Activated T-cell treated with anti-CD3 and anti-CD28 coated beads, Interleukin-2, amount 50 U/mL, for 4 hours (primary cell): Measurements from ENCODE around the gene NDRG2. TPM values are rescaled to one million over a fixed set of nuclear protein-coding genes. Genes with fewer than 3 reads are reported as not detected.
A peak's percentile ranks its signal among the peaks of the same experiment; 100 is the strongest.
"Not testable (repeated sequence)": the region's sequence is repeated elsewhere in the genome, so short reads cannot be mapped to it uniquely, and the experiment has no call there.

Source experiments
- ATAC-seq, 2 donors: fragments of 200-7000 bp; cut with Tn5 transposase; one replicate each; pipeline ENCODE4 v1.10.0; 2021
- DNase-seq: peaks from one replicate; pipeline ENCODE4 v3.0.0-alpha.2; 2020
- H3K27me3 Mint-ChIP-seq: one replicate; pipeline ENCODE4 v1.8.0; 2021; ENCODE audit warnings: low read depth, mixed read lengths
- H3K36me3 Mint-ChIP-seq: one replicate; pipeline ENCODE4 v1.8.0; 2022; ENCODE audit warnings: mixed read lengths; ENCODE audit not compliant: insufficient read depth
- H3K4me1 Mint-ChIP-seq: one replicate; pipeline ENCODE4 v1.8.0; 2021; ENCODE audit warnings: low read depth, mixed read lengths
- H3K4me3 Mint-ChIP-seq: one replicate; pipeline ENCODE4 v1.8.0; 2021; ENCODE audit warnings: mild to moderate bottlenecking, moderate library complexity, mixed read lengths
- H3K9me3 Mint-ChIP-seq: one replicate; pipeline ENCODE4 v1.8.0; 2021; ENCODE audit warnings: mixed read lengths
- total RNA-seq, 3 donors: library from RNA; stranded (reverse); gene quantifications; one replicate each; pipeline ENCODE4 v1.2.1, GENCODE V29; 2021

NDRG2 gene
- total RNA-seq, 3 donors from 2014 or later: 2.8 to 5.3 (median 3.5) TPM

DNA sequence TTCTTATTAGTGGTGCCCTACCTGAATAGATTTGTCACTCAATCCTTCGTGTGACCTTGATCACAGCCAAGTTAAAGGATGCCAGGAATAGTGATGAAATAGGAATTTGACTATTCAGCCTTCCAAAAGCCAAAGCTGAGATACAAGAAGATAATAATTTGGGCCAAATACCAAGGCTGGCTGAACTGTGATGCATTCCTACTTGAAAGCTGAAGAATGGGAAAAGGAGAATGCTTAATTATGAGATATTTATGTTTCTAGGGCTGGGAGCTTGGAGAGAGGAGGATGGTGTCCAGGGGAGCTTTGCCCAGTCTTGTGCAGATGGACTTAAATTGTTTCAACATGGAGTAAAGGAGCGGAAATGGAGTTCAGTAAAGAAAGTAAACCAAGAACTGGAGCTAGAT is 22.5 kb upstream of the NDRG2 start:
- no peaks in the 10 kb centered on the region for H3K36me3 Mint-ChIP-seq
- peaks cover 13% of the 10 kb centered on the region for H3K27me3 Mint-ChIP-seq
- ATAC-seq (no peak), DNase-seq (no peak)
- H3K9me3 Mint-ChIP-seq: no peaks in the 10 kb centered on the region
- H3K4me3 Mint-ChIP-seq: no peak overlapping the region
- H3K4me1 Mint-ChIP-seq: peaks cover 12% of the 10 kb centered on the region

DNA sequence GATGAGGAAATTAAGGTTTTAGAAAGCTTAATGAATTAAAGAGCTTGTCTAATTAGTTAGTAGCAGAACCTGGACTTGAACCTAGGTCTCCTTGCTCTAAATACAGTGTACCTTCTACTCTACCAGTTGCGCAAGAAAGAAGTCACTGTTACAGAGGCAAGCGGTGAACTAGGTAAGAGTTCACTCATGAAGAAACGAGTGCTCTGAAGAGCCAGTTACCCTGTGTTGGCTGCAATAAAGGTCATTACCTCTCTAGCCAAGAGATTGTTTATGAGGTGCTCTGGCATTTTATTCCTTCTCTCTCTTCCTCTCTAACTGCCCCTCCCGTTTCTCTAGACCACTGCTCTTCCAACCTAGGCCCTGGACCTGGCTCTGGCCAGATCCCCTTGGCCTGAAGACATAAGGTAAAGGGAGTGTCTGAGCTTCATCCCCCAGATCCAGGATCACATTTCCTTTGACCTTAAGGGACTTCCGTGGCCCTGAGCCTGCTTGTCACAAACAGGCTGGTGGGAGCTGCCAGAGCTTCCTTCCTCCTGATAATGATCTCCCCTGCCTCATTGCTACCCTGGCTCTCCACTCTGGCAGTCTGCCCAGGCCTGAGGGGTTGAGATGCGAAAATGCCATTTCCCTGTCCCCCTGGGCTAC is 19.2 kb upstream of the NDRG2 start:
- DNase-seq: no peak
- Mint-ChIP-seq H3K36me3 (no peaks in the 10 kb centered on the region), H3K4me3 (no peak overlapping the region), H3K27me3 (peaks cover 9% of the 10 kb centered on the region), H3K9me3 (no peaks in the 10 kb centered on the region), H3K4me1 (peaks cover 12% of the 10 kb centered on the region)
- ATAC-seq: no peak

DNA sequence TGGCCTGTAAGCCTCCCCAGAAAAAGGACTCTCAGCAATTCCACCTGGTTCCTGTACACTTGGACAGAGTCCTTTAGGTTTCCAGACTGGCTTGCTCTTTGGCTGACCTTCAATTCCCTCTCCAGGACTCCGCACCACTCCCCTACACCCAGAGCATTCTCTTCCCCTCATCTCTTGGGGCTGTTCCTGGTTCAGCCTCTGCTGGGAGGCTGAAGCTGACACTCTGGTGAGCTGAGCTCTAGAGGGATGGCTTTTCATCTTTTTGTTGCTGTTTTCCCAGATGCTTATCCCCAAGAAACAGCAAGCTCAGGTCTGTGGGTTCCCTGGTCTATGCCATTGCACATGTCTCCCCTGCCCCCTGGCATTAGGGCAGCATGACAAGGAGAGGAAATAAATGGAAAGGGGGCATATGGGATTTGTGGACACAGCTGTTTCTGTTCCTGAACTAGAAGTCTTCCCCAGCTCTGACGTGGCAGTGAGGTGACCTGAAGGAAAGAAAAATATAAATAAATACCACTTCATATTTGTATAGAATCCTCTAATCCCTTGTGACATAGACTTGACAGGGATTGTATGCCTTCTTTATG is 18.6 kb upstream of the NDRG2 start:
- H3K4me1 Mint-ChIP-seq: peaks cover 12% of the 10 kb centered on the region
- no peaks in the 10 kb centered on the region for H3K9me3 Mint-ChIP-seq
- peaks cover 7% of the 10 kb centered on the region for H3K27me3 Mint-ChIP-seq
- DNase-seq (no peak), ATAC-seq (no peak)
- H3K36me3 Mint-ChIP-seq: no peaks in the 10 kb centered on the region
- H3K4me3 Mint-ChIP-seq: no peak overlapping the region

DNA sequence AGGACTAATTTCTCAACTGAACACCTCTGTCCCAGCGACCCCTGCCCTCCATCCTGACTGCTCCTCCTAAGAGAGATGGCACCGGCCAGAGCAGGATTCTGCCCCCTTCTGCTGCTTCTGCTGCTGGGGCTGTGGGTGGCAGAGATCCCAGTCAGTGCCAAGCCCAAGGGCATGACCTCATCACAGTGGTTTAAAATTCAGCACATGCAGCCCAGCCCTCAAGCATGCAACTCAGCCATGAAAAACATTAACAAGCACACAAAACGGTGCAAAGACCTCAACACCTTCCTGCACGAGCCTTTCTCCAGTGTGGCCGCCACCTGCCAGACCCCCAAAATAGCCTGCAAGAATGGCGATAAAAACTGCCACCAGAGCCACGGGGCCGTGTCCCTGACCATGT is 18.1 kb upstream of the NDRG2 start:
- no peak for DNase-seq
- H3K4me3 Mint-ChIP-seq: no peak overlapping the region
- H3K36me3 Mint-ChIP-seq: no peaks in the 10 kb centered on the region
- peaks cover 5% of the 10 kb centered on the region for H3K27me3 Mint-ChIP-seq
- H3K9me3 Mint-ChIP-seq: no peaks in the 10 kb centered on the region
- peaks cover 12% of the 10 kb centered on the region for H3K4me1 Mint-ChIP-seq
- ATAC-seq: no peak

DNA sequence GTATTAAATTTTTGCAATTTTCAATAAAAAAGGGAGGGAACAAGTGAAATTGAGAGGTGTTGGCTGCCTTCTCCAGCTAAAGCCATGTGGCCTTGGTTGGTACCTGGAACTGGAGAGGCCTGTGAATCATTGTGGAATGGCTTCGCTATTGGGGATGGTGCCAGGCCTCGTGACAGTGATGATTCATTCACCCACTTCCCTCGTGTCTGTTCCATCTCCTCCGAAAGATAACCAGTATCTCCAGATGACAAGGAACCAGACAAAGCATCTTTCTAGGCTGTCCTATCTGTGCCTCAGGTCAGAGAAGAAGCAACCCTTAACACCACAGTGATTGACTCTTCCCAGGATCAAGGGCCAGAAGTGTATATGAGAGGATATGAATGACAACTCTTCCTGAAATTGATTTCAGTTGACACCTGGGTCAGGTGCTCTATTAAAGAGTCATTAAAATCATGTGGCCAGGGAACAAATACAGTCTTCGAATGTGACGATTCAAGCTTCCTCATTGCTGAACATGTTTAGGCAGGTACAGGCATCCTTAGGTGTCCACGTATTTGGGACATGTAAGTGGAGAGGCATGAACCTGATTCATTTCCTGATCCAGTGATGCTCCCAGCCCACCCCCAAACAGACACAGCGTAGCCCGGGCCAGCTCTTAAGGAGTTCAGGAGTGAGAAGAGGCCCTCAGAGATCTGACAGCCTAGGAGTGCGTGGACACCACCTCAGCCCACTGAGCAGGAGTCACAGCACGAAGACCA is 17.0 kb upstream of the NDRG2 start, which contains the start of gene RNASE7:
Gene RNASE7 (plus strand): TSS at position 687 of the 758 bp plus-strand sequence. CDS start 631 bp downstream, outside the sequence.
- ATAC-seq: no peak
- no peaks in the 10 kb centered on the region for H3K9me3 Mint-ChIP-seq

DNA sequence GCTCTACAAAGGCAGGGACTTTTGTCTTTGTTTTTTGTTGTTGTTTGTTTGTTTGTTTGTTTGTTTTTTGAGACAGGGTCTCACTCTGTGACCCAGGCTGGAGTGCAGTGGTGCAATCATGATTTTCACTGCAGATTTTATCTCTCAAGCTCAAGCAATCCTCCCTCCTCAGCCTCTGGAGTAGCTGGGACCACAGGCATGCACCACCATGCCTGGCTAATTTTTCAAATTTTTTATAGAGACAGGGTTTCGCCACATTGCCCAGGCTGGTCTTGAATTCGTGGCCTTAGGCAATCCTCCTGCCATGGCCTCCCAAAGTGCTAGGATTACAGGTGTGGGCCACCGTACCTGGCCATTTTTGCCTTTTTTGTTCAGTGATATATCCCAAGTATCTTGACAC is 16.1 kb upstream of the NDRG2 start:
- H3K4me1 Mint-ChIP-seq: peaks cover 12% of the 10 kb centered on the region
- ATAC-seq, H3K27me3 Mint-ChIP-seq, DNase-seq, H3K36me3 Mint-ChIP-seq, H3K4me3 Mint-ChIP-seq, H3K9me3 Mint-ChIP-seq: not testable (repeated sequence)

More for the DNA sequence above, 17.0 kb upstream of the NDRG2 start, which contains the start of gene RNASE7:
- Mint-ChIP-seq H3K27me3 (peaks cover 5% of the 10 kb centered on the region), H3K36me3 (no peaks in the 10 kb centered on the region), H3K4me3 (no peak within 1 kb of the TSS), H3K4me1 (peaks cover 12% of the 10 kb centered on the region)
- no peak for DNase-seq

DNA sequence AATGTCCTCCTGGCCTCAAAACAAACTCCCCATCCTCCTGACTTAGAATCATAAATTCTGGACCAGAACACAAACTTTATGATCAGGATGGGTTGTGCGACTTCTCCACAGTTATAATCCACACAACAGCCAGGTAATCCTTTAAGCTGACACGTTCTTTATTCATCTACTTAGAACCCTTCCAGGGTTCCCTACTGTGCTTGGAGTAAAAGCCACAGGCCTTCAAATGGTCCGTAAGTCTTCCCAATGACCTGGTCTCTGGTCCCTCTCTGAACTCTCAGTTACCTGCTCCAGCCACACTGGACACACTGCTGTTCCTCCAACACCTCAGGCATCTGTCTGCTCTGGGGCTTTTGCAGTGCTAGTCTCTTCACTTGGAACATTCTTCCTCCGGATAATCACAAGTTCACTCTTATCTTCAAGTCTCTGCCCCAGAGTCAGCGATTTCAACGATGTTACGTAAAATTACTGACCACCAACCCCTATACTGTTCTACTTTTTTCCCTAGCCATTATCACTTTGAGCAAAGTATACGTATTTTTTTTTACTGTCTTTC is 15.6 kb upstream of the NDRG2 start:
- DNase-seq: no peak

DNA sequence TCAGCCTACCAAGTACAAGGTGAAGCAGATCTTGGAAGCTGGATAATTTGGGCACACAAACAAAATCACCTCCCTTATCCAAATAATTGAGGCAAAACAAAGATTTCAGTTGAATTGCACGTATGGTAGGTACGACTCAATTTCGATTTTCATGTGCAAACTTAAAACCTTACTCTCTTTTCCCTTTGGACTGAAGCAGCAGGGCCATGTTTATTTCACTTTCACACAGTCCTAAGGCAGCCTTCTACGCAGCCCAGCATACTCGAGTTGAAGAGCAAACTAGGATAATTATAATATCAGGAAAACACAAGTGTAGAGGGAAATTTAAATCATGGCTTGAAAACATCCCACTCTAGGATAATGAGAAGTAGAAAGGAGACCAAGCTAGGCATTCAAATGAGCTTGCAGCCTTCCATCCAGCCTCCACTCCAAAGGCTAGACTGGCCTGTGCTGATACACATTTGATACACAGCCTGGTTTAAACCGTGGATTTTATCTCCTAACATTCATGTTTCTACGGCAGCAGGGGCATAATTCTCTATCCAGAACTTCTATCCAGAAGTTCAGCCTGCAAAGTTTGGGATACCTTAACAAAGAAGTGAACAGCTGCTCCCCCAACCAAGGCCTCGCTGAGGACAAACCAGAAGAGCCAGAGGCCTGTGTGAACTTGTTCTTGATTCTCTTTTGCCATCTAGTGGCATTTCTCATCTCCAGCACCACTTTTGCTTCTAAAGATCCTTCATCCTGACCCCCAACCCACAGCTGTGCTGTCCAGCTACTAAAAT is 14.9 kb upstream of the NDRG2 start:
- ATAC-seq: peak; percentile 56 to 59

More for the DNA sequence above, 15.6 kb upstream of the NDRG2 start:
- Mint-ChIP-seq H3K27me3 (peaks cover 5% of the 10 kb centered on the region), H3K36me3 (no peaks in the 10 kb centered on the region), H3K4me1 (peaks cover 12% of the 10 kb centered on the region), H3K4me3 (no peak overlapping the region), H3K9me3 (no peaks in the 10 kb centered on the region)
- no peak for ATAC-seq

DNA sequence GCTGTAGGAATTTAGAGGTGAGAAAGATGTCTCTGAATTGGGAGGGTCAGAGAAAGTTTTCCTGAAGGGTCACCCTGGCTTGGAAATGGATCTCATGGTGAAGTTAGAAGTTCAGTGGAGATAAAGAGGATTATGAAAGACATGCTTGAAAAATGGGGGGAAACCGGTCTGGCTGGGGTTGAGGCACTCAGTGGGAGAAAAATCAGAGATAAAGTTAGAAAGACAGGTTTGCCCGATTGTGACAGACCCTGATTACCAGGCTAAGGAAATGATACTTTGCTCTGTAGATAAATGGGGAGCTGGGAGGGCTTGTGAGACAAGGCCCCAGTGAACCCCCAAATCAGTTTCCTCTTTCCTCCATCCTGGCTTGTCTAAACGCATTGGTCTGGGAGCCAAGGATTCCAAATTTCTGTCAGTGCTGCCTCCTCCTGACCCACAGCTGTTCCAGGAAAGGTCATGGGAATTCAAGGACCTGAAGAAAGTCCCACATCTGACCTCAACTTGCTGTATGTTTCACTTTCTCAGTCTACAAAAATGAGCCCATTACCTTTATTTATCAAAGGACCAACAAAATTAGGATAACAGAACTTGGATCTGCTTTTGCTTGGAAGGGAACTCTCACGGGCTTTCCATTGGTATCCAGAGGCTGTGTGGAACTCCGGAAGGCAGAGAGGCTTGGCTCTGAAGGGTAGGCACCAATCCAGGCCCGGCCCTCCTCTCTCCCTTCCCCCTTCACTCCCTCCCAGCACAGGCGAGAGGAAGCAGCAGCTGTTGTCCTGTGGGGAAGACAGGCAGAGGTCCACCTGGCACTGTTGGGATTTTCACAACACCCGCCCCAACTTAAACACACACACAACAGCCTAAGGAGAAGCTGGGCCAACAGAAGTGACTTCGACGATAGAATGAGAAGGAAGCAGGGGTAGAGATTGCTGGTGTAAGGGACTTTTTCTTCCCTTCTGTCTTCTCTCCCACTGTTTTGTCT is 13.9 kb upstream of the NDRG2 start:
- Mint-ChIP-seq H3K27me3 (peaks cover 3% of the 10 kb centered on the region), H3K36me3 (no peaks in the 10 kb centered on the region), H3K9me3 (no peaks in the 10 kb centered on the region), H3K4me3 (no peak overlapping the region), H3K4me1 (peaks cover 2% of the 10 kb centered on the region)
- DNase-seq (no peak), ATAC-seq (no peak)

More for the DNA sequence above, 14.9 kb upstream of the NDRG2 start:
- Mint-ChIP-seq H3K4me3 (no peak overlapping the region), H3K36me3 (no peaks in the 10 kb centered on the region), H3K27me3 (peaks cover 3% of the 10 kb centered on the region), H3K9me3 (no peaks in the 10 kb centered on the region), H3K4me1 (peaks cover 9% of the 10 kb centered on the region)
- no peak for DNase-seq

DNA sequence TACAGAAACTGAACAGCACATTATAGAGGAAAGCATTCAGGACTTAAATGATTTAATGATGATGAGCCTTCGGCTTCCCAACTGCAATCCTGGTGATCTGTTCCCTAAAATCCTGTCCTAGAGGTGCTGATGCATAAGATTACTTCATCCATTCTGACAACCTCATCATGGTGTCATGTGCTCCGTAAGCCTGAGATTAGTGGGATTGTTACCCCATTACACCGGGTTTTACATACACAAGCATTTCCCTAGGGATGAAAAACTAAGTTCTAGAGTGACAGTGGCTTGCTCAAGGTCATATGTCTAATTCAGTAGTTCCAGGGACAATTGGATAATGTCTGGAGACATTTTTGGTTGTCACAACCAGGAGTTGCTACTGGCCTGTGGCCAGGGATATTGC is 12.3 kb upstream of the NDRG2 start:
- peaks cover 2% of the 10 kb centered on the region for H3K27me3 Mint-ChIP-seq
- no peak overlapping the region for H3K4me3 Mint-ChIP-seq
- H3K9me3 Mint-ChIP-seq: no peaks in the 10 kb centered on the region
- H3K4me1 Mint-ChIP-seq: no peaks in the 10 kb centered on the region
- ATAC-seq: no peak
- no peak for DNase-seq
- no peaks in the 10 kb centered on the region for H3K36me3 Mint-ChIP-seq

DNA sequence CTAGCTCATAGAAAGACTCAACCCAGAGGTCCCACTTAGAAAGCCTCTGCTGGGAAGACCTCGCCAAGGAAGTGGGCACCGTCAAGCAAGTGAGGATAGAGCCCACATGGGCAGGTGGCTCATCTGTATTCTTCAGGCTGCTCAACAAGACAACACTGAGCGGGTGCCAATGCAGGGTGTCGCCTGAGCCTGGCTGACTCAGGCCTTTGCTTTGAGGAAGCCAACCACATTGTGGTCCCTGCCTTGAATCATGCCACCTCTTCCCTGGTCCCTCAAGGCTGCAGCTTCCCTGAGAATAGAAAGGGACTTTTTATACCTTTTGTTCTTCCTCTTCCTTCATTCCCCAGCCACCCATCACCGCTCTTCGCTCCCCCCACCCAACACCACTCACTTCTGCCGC is 11.9 kb upstream of the NDRG2 start:
- no peaks in the 10 kb centered on the region for H3K36me3 Mint-ChIP-seq
- H3K9me3 Mint-ChIP-seq: no peaks in the 10 kb centered on the region
- no peaks in the 10 kb centered on the region for H3K4me1 Mint-ChIP-seq
- no peak for ATAC-seq
- H3K4me3 Mint-ChIP-seq: no peak overlapping the region
- peaks cover 2% of the 10 kb centered on the region for H3K27me3 Mint-ChIP-seq
- no peak for DNase-seq

DNA sequence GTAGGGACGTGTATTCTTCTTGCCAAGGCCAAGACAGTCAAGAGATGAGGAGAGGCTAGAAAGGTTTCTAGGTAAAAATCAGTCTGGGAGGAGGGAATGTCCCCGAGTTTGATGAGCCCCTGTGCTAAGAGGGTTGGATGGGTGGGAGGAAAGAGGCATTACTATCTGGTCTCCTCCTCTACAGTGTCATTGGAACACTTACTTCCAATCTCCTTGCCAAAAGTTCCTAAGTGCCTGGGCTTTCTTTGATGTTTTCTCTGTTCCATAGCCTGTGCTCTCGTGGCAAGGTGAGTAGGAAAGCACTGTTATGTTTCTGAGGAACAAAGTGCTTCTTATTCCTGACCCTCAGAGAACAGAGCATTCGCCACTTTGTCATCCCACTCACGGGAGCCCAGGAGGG is 9.8 kb upstream of the NDRG2 start, which contains the start of gene RNASE13:
Gene RNASE13 (minus strand): TSS at position 101 of the 400 bp plus-strand sequence. CDS start 519 bp downstream, outside the sequence.
- peaks cover 2% of the 10 kb centered on the region for H3K27me3 Mint-ChIP-seq
- no peaks in the 10 kb centered on the region for H3K9me3 Mint-ChIP-seq
- DNase-seq (no peak), ATAC-seq (no peak)
- H3K4me1 Mint-ChIP-seq: no peaks in the 10 kb centered on the region
- H3K4me3 Mint-ChIP-seq: no peak within 1 kb of the TSS
- H3K36me3 Mint-ChIP-seq: no peaks in the 10 kb centered on the region

DNA sequence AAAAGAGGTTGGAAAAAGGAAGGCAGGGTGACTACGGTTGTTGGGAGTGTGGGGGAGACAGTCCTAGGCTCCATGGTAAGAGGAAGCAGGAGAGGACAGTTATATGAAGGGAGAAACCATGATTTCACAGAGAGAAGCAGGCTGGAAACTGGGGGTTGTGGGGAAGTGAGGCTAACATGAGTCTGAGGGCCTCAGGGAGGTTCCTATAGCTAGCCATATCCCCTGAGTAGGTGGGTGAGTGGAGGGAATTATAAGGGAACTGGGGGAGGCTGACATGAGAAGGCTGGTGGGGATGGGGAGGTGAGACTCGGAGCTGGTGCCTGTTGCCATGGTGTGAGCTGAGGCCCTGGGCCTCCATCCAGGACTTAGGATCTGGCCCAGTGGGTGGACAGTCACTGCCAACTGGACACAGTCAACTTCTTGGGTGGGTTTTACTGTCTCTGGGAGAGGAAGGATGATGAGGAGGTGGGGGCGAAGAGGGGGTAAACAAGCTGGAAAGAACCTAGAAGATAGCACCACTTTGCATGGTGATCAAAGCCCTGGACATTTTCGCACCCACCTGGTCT is 8.4 kb upstream of the NDRG2 start:
- peaks cover 2% of the 10 kb centered on the region for H3K27me3 Mint-ChIP-seq
- DNase-seq (no peak), ATAC-seq (no peak)
- no peak overlapping the region for H3K4me3 Mint-ChIP-seq
- no peaks in the 10 kb centered on the region for H3K9me3 Mint-ChIP-seq
- H3K4me1 Mint-ChIP-seq: no peaks in the 10 kb centered on the region
- H3K36me3 Mint-ChIP-seq: no peaks in the 10 kb centered on the region
